PC-9 (cell line): ENCODE measurements around the gene AFG3L2.

Experiments used
- EZH2 ChIP-seq: fragments of 200-600 bp; sonication (generic); IDR thresholded peaks from 2 replicates; pipeline ENCODE4 v1.8.0; 2017; ENCODE audit warnings: antibody characterized with exemption, low read depth
- TF ChIP-seq, protein P1 (sequence below): fragments of 200-600 bp; sonication (generic); conservative IDR thresholded peaks from 2 replicates; pipeline ENCODE4 v1.6.1; 2017; ENCODE audit warnings: mixed run types, antibody characterized with exemption, mild to moderate bottlenecking, moderate library complexity

DNA sequence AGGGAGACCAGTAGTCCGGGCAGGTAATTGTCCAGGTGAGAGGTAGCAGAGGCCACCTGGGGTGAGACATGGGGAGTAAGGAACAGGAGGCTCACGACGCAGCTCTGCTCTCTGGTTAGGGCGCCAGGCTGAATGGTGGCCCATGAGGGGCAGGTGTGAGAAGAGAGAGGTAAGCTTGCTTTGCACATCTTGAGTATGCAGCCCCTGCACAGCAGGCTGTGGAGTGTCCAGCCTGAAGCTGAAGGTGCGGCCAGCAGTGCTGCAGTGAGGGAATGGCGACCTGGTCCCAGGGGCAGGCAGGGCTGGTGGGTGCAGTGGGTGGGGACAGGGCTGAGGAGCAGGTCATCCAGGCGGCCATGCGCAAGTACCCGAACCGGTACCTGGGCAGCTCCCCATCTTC, 46.4 kb upstream of the AFG3L2 start:
- TF ChIP-seq, protein P1, sequence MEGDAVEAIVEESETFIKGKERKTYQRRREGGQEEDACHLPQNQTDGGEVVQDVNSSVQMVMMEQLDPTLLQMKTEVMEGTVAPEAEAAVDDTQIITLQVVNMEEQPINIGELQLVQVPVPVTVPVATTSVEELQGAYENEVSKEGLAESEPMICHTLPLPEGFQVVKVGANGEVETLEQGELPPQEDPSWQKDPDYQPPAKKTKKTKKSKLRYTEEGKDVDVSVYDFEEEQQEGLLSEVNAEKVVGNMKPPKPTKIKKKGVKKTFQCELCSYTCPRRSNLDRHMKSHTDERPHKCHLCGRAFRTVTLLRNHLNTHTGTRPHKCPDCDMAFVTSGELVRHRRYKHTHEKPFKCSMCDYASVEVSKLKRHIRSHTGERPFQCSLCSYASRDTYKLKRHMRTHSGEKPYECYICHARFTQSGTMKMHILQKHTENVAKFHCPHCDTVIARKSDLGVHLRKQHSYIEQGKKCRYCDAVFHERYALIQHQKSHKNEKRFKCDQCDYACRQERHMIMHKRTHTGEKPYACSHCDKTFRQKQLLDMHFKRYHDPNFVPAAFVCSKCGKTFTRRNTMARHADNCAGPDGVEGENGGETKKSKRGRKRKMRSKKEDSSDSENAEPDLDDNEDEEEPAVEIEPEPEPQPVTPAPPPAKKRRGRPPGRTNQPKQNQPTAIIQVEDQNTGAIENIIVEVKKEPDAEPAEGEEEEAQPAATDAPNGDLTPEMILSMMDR: no peak
- TF ChIP-seq EZH2: no peak
